Rectal smooth muscle tissue (tissue), 1 donor: ENCODE results near the gene LPP.

Source experiments
- H3K27ac ChIP-seq: one replicate; pipeline ENCODE4 v1.7.0; 2013; ENCODE audit warnings: low read depth, low read length, inconsistent platforms
- H3K27me3 ChIP-seq: one replicate; pipeline ENCODE4 v1.7.0; 2013; ENCODE audit warnings: low read length; ENCODE audit not compliant: control insufficient read depth, insufficient read depth
- H3K36me3 ChIP-seq: one replicate; pipeline ENCODE4 v1.7.0; 2013; ENCODE audit warnings: low read length; ENCODE audit not compliant: control insufficient read depth, insufficient read depth
- H3K4me1 ChIP-seq: one replicate; pipeline ENCODE4 v1.7.0; 2013; ENCODE audit warnings: low read length; ENCODE audit not compliant: control insufficient read depth, insufficient read depth
- H3K4me3 ChIP-seq: one replicate; pipeline ENCODE4 v1.7.0; 2013; ENCODE audit warnings: low read length
- H3K9ac ChIP-seq: one replicate; pipeline ENCODE4 v1.7.0; 2013; ENCODE audit warnings: low read length

Gene LPP

DNA sequence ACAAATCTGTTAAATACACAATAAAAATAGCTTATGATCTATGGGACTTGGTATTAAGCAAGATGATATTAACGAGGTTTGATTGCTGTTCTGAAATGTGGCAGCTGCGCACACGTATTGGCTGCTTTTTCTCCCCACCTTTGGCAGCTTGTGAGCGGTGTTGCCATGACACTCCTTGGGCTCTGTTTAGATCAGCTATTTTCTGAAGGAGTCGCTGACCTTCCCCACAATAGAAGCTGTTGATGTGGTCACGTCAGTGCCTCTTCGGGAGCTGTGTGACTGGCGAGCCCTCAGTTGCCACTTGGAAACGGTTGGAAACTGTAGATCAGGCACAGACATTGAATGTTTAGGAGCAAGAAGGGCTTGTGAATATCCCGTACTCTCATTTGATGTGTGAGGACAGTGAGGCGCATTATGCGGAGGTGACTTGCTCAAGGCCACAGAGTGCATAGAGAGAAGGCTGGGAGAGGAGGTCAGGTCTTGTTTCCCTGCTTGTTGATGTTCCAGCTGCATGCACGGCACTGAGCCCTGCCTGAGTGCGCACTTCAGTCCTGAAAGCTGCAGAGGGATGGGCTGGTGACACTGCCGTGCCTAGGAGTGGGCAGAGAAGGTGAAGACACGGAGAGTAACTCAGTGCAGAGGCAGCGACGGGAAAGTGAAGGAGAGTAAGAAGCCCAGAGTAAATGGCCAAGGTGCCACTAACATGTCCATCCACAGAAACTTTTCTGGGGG, 198.4 kb downstream of the LPP start:
- H3K9ac ChIP-seq, result no peak overlapping the region
- no peaks in the 10 kb centered on the region for H3K27me3 ChIP-seq
- no peak overlapping the region for H3K27ac ChIP-seq
- no peak overlapping the region for H3K4me3 ChIP-seq
- peaks cover 32% of the 10 kb centered on the region for H3K4me1 ChIP-seq
- H3K36me3 ChIP-seq, result no peaks in the 10 kb centered on the region

DNA sequence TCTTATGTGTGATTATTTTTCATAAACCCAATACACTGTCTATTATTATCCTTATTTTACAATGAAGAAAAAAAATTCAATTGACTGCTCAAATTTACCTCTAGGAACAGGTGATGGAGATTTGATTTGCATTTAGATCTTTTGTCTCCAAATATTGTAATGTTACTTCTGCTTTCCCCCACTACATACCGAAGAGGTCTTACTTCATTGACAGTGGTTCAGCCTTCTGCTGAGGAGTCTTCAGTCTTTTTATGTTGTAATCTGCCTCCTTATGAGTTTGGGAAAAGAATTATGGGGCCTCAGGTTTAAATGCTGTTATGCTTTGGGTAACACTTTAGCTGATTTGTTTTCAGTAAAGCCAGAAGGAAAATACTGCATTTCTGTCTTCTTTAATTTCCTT, 199.5 kb downstream of the LPP start:
- Histone ChIP-seq H3K27me3 (no peaks in the 10 kb centered on the region), H3K4me3 (no peak overlapping the region), H3K27ac (no peak overlapping the region), H3K9ac (no peak overlapping the region), H3K36me3 (no peaks in the 10 kb centered on the region), H3K4me1 (peaks cover 31% of the 10 kb centered on the region)

DNA sequence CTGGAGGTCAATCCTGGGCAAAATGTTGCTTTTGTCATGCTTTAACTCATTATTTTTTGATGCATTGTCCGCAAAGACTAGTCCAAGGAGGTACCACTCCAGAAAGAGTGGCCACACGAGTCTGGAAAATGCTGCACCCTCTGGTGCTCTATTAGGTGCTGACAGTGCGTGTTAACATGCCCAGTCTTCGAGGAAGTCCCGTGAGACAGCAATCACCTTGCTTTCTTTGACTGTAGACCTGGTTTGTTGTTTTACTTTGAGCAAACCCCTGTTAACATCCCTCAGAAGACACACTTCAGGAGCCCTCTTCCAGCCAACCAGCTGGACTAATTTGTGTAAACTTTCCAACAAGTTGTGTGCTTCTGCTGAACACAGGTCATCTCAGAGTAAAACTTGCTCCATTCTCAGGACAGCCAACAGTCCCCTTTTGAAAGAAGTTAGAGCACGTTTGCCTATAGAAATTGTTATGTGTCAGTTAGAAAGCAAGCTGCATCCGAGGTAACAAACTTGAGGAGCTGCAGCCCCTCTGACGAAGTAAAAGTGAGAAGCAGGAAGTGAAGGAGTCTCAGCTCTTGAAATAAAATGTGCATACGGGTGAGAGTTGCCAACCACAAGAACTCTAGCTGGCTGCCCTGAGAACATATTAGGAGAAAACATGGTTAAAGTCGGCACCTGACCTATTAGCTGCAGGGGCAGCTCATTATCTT, 205.0 kb downstream of the LPP start:
- Histone ChIP-seq H3K4me3 (no peak overlapping the region), H3K27ac (peak overlapping the region; percentile 23), H3K27me3 (no peaks in the 10 kb centered on the region), H3K36me3 (no peaks in the 10 kb centered on the region), H3K4me1 (peaks cover 6% of the 10 kb centered on the region), H3K9ac (no peak overlapping the region)

DNA sequence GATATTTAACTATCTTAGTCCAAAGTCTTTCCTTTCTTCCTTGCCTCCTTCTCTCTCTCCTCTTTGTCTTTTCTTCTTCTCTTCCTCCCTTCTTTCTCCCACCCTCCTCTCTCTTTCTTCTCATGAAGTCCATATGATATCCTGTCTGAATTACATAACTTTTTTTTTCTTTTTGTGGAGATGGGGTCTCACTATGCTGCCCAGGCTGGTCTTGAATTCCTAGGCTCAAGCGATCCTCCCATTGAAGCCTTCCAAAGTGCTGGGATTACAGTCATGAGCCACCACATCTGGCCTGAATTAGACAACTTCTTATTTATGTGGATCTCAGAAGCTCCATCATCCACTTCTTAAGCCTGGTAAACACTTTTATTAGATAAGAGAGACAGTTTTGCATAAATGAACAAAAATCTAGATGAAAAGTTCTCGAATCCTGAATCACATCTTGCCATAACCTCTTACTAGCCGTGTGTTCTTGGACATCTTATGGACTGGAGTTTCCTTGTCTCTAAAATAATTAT, 206.5 kb downstream of the LPP start:
- H3K36me3 ChIP-seq, result no peaks in the 10 kb centered on the region
- H3K27ac ChIP-seq, result no peak overlapping the region
- H3K9ac ChIP-seq, result no peak overlapping the region
- H3K4me1 ChIP-seq, result peaks cover 11% of the 10 kb centered on the region
- H3K4me3 ChIP-seq, result no peak overlapping the region
- no peaks in the 10 kb centered on the region for H3K27me3 ChIP-seq

DNA sequence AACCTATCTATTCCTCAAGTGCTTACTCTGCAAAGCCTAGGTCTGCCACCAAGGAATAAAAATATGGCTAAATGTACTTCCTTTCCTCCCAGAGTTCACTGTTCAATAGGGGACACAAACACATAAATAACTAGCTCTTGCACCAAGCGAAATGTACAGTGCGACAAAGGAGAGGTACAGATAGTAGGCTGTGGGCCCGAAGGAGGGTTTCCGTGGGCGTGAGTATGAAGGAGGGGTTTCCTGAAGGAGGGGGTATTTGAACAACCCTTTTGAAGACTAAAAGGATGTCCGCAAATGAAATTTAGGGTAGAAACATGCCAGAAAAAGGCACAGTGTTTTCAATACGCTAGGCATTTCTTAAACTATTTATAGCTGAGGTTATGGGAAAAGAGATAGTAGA, 207.9 kb downstream of the LPP start:
- peaks cover 15% of the 10 kb centered on the region for H3K4me1 ChIP-seq
- no peaks in the 10 kb centered on the region for H3K27me3 ChIP-seq
- no peak overlapping the region for H3K27ac ChIP-seq

DNA sequence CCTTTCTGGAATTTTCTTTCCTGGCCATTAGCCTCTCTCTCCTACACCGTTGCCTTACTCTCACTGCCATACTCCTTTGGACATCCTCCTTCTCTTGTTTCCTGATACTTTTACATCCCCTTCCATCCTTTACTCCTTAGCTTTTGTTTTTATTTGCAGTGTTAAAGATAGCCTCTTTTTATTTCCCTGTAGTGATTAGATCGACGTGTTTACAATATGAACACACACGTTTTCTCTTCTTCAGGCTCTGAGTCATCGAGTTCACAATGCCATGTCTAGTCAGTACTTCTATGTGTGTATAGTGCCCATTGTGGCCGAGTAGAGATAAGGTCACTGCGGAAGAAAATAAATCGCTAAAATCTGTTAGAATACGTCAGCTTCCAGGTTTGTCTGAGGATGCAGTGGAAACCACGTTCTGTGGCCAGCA, 208.5 kb downstream of the LPP start:
- Histone ChIP-seq H3K4me1 (peaks cover 15% of the 10 kb centered on the region), H3K9ac (no peak overlapping the region), H3K27me3 (no peaks in the 10 kb centered on the region), H3K27ac (no peak overlapping the region), H3K36me3 (no peaks in the 10 kb centered on the region), H3K4me3 (no peak overlapping the region)

More for the DNA sequence above, 207.9 kb downstream of the LPP start:
- Histone ChIP-seq H3K4me3 (no peak overlapping the region), H3K9ac (no peak overlapping the region), H3K36me3 (no peaks in the 10 kb centered on the region)

DNA sequence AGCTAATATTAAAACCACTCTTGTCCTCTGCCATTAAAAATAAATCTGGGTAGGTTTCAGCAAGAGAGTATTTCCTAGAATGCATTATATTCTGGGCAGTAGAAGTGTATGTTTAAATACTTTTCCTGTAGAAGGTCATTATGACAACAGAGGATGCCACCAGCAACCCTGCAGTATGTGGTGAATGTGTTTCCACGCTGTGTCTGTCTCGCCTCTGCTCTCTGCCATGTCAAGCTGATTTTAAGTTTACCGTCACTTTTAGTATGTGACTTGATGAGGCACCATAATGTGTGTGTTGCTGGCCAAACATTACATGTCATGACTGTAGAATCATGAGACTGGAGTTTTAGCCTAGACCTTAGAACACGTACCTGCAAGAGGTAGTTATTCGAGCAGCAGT, 211.2 kb downstream of the LPP start:
- no peak overlapping the region for H3K9ac ChIP-seq
- no peaks in the 10 kb centered on the region for H3K27me3 ChIP-seq
- peak overlapping the region; percentile 19 for H3K27ac ChIP-seq
- no peaks in the 10 kb centered on the region for H3K36me3 ChIP-seq
- H3K4me3 ChIP-seq, result no peak overlapping the region
- peaks cover 9% of the 10 kb centered on the region for H3K4me1 ChIP-seq

DNA sequence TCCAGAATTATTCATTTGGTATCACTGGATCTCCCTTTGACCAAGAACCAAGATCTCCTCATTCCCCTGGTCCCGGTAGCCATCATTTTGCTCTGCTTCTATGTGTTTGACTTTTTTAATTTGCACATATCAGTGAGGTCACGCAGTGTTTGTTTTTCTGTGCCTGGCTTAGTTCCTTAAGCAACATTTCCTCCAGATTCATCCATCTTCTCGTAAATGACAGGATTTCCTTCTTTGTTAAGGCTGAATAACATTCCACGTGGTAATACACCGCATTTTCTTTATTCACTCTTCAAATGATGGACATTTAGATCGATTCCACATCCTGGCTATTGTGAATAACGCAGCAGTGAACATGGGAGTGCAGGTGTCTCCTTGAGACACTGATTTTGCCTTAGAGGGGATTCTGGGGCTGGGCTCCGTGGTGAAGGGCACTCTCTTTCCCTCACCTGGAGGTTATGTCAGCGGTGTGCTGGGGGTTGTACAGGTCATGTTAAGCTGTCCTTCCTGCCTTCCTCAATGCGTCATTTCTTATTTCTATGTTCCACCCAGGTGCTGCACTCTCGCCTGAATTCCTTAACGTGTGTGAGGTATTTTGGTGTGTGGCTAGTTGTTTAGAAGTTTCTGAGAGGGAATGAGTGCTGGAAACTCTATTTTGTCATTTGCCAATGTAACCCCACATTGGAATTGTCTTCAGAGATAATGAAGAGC, 212.2 kb downstream of the LPP start:
- peaks cover 9% of the 10 kb centered on the region for H3K4me1 ChIP-seq
- H3K9ac ChIP-seq, result no peak overlapping the region
- H3K4me3 ChIP-seq, result no peak overlapping the region
- H3K27ac ChIP-seq, result peak overlapping the region; percentile 2
- H3K36me3 ChIP-seq, result no peaks in the 10 kb centered on the region
- H3K27me3 ChIP-seq, result no peaks in the 10 kb centered on the region

DNA sequence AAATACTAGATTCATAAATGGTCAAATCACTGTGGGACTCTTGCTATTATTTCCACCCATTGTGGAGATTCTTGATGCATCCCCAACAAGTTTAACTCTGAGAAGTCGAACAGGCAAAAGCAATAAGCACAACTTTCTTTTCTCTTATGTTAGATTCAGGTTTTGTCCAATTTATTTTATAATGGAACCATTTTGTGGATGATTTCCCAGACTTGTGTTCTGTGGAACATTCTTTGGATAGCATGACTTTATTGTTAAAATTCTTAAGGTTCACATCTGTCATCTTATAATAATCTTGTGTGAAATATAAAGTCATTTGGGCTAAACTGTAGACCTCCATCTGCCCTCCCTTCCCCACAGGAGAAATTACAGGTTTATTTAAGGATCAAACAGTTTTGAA, 213.7 kb downstream of the LPP start:
- Histone ChIP-seq H3K27ac (no peak overlapping the region), H3K27me3 (no peaks in the 10 kb centered on the region), H3K4me1 (peaks cover 9% of the 10 kb centered on the region), H3K36me3 (no peaks in the 10 kb centered on the region), H3K4me3 (no peak overlapping the region), H3K9ac (no peak overlapping the region)

DNA sequence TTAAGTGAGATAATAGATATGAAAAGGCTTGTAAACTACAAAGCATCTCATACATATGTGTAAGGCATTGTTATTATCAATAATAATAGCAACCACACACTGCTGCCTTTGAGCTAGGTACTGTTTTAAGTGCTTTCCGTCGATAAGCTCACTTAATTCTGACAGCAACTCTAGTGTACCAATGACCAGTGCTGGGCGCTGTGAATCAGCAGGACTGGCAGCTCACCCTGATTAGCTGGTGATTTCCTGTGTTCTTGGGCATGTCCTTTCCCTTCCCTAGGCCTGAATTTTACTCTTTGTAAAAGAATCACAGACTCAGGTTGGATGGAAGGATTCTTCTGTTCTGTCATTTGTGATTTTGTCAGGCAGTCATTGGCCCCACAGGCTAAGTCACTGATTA, 215.6 kb downstream of the LPP start:
- H3K27ac ChIP-seq, result peak overlapping the region; percentile 32
- H3K36me3 ChIP-seq, result no peaks in the 10 kb centered on the region
- no peak overlapping the region for H3K4me3 ChIP-seq
- H3K27me3 ChIP-seq, result no peaks in the 10 kb centered on the region
- peaks cover 9% of the 10 kb centered on the region for H3K4me1 ChIP-seq
- no peak overlapping the region for H3K9ac ChIP-seq

DNA sequence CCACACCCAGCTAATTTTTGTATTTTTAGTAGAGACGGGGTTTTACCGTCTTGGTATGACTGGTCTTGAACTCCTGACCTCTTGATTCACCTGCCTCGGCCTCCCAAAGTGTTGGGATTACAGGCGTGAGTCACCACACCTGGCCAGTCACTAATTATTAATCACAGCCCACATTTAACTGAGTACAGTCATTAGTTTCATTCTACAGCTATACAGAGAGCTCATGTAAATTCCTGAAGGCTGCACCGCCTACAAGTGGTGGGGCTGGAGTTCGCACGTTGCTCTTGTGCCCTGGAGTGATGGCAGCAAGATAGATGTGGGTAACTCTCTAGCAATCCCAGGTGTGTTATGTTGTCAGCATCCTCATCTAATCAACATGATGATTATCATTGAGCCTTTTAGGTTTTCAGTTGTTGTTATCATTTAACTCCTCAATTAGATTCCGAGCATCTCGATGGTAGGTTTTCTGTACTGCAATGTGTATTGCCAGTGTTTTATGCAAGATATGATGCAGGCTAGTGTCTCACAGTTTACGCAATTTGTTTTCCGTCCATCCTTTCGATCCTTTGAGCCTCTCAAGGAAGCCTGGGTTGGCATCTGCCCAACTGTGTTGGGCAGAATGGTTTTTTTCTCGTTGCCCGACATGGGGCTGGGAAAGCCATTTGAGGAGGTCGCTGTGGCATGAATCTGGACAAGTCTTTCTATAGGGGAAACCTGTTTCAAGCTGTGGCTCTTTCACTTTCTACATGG, 216.3 kb downstream of the LPP start:
- Histone ChIP-seq H3K27me3 (no peaks in the 10 kb centered on the region), H3K9ac (no peak overlapping the region), H3K36me3 (no peaks in the 10 kb centered on the region), H3K27ac (no peak overlapping the region), H3K4me3 (no peak overlapping the region), H3K4me1 (peaks cover 5% of the 10 kb centered on the region)

DNA sequence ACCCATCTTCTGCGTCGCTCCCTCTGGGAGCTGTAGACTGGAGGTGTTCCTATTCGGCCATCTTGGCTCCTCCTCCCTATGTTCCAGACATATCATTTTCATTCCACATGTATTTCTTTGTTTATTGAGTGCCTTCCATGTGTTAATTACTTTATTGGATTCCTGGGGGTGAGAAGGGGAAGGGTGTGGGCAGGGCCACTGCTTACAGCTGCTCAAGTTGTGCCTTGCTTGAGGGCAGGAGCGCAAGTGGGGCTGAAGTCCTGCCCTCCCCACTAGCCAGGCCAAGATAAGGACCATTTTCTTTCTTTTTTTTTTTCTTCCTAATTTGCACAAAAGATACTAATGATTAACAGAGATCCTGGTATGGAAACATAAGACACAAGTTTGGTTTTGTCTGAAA, 224.8 kb downstream of the LPP start:
- peaks cover 4% of the 10 kb centered on the region for H3K4me1 ChIP-seq
- no peak overlapping the region for H3K4me3 ChIP-seq
- no peaks in the 10 kb centered on the region for H3K27me3 ChIP-seq
- no peak overlapping the region for H3K9ac ChIP-seq
- no peaks in the 10 kb centered on the region for H3K36me3 ChIP-seq
- no peak overlapping the region for H3K27ac ChIP-seq
